Small intestine (tissue), 7 donors: Measurements from ENCODE around the gene PITHD1. TPM values are rescaled to one million over a fixed set of nuclear protein-coding genes. Genes with fewer than 3 reads are reported as not detected.
"Not testable (repeated sequence)": the region's sequence is repeated elsewhere in the genome, so short reads cannot be mapped to it uniquely, and the experiment has no call there.

Experiments used
- DNase-seq, 2 donors: peaks; one replicate each; pipeline versions ENCODE4 v3.0.0 to v3.0.0-alpha.2; 2013
- FAIRE-seq: peaks from 2 replicates; lab custom pipeline; 2012; peaks lifted over from hg19 to GRCh38; lab: Jason Lieb, UNC
- H3K27ac ChIP-seq, 3 donors: one replicate each; pipeline ENCODE4 v1.5.1; 2013; ENCODE audit warnings: low read length in 2 of 3, mild to moderate bottlenecking in 2 of 3, control low read depth in 1 of 3, inconsistent platforms in 1 of 3, low read depth in 1 of 3, moderate library complexity in 1 of 3
- H3K27me3 ChIP-seq, 3 donors: one replicate each; pipeline ENCODE4 v1.6.1; 2013; ENCODE audit warnings: low read length in 3 of 3, inconsistent platforms in 1 of 3; ENCODE audit not compliant: control insufficient read depth in 3 of 3, insufficient read depth in 3 of 3
- H3K36me3 ChIP-seq, 3 donors: one replicate each; pipeline ENCODE4 v1.6.1; 2013; ENCODE audit warnings: low read length in 3 of 3, inconsistent platforms in 1 of 3, low read depth in 1 of 3, mild to moderate bottlenecking in 1 of 3, moderate library complexity in 1 of 3; ENCODE audit not compliant: control insufficient read depth in 3 of 3, insufficient read depth in 2 of 3
- H3K4me1 ChIP-seq, 3 donors: one replicate each; pipeline ENCODE4 v1.6.1; 2013; ENCODE audit warnings: low read length in 2 of 3, inconsistent platforms in 1 of 3, low read depth in 1 of 3, mild to moderate bottlenecking in 1 of 3, moderate library complexity in 1 of 3; ENCODE audit not compliant: control insufficient read depth in 3 of 3, insufficient read depth in 2 of 3
- H3K4me3 ChIP-seq, 3 donors: one replicate each; pipeline ENCODE4 v1.5.1; 2013; ENCODE audit warnings: low read length in 3 of 3, control low read depth in 1 of 3, inconsistent platforms in 1 of 3, low read depth in 1 of 3, mild to moderate bottlenecking in 1 of 3, moderate library complexity in 1 of 3
- H3K9me3 ChIP-seq, 2 donors: one replicate each; pipeline ENCODE4 v1.6.1; 2013; ENCODE audit warnings: low read depth in 1 of 2, low read length in 1 of 2; ENCODE audit not compliant: control insufficient read depth in 2 of 2, insufficient read depth in 1 of 2
- WGBS, 3 donors: extraction: QIAGEN DNeasy Blood & Tissue Kit; methylation state at CpG; one replicate each; pipeline ENCODE4 v1.1.7; 2013; 5-methylcytosine and 5-hydroxymethylcytosine counted together
- polyA plus RNA-seq, 4 donors: library from polyadenylated mRNA; stranded (reverse) in 3 of 4; unstranded in 1 of 4; fragments of 200-250 nt in 3 of 4; fragments of 120-200 nt in 1 of 4; gene quantifications; one replicate each; pipeline versions ENCODE4 v1.2.1 to v1.2.3, GENCODE V29; 2013
- donor health status: healthy with polysubstance abuse.
- donor health status: control.
- donor health status: control.
- donor health status: Bipolar disorder and iron deficiency.
- donor health status: healthy.

The PITHD1 gene
- polyA plus RNA-seq, 4 donors = 32.4 to 60.1 (median 48.4) TPM

DNA sequence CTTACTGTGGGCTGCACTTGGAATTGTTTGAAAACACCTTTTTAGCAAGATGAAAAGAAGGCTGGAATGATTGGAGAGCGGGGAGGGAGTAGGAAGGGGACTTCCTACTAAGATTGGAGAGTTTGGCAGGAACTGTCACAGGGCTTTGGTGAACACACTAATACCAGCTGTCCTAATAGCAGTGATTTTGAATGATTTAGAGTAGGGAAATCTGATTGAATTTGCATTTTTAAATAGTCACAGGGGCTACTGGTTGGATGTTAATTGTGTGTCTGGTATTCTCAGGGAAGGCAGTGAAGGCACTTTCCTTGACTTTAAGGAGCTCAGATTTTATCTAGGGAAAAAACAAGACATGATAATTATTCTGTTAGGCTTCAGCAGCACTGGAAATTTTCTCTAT, 49.5 kb downstream of the PITHD1 start:
- Histone ChIP-seq H3K36me3 (peaks cover 0 to 3% (median 0%) of the 10 kb centered on the region in 3 donors), H3K27ac (no peak overlapping the region), H3K4me3 (no peak overlapping the region), H3K4me1 (peaks cover 0 to 6% (median 4%) of the 10 kb centered on the region in 3 donors), H3K9me3 (no peaks in the 10 kb centered on the region), H3K27me3 (no peaks in the 10 kb centered on the region)
- FAIRE-seq (no peak), DNase-seq (no peak)
- WGBS, 3 donors = 88 to 91% (median 89%) methylated on average over 1 of the region's 1 CpG

DNA sequence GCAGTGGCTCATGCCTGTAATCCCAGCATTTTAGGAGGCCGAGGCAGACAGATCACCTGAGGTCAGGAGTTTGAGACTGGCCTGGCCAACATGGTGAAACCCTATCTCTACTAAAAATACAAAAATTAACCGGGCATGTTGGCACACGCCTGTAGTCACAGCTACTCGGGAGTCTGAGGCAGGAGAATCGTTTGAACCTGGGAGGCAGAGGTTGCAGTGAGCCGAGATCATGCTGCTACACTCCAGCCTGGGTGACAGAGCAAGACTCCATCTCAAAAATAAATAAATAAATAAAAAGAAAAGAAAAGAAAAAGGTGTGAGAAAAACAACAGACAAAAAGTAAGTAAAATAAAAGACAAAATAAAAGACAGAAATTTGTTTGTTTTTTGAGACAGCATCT, 55.9 kb downstream of the PITHD1 start:
- not testable (repeated sequence) for H3K9me3 ChIP-seq, H3K36me3 ChIP-seq, DNase-seq, FAIRE-seq, H3K4me1 ChIP-seq, H3K27ac ChIP-seq, H3K27me3 ChIP-seq, H3K4me3 ChIP-seq
- WGBS, 3 donors = 81 to 88% (median 83%) methylated on average over 6 of the region's 6 CpGs

- no peak for FAIRE-seq
- Histone ChIP-seq H3K27ac (no peak overlapping the region), H3K4me3 (no peak overlapping the region), H3K9me3 (no peaks in the 10 kb centered on the region), H3K27me3 (peaks cover 0 to 9% (median 3%) of the 10 kb centered on the region in 3 donors), H3K36me3 (no peaks in the 10 kb centered on the region), H3K4me1 (peaks cover 0 to 8% (median 0%) of the 10 kb centered on the region in 3 donors)
- 69 to 74% (median 72%) methylated on average over 3 of the region's 3 CpGs for WGBS, 3 donors
- no peak for DNase-seq
Measured at GRCh38 chr1:23836037-23836436, 57.8 kb downstream of the PITHD1 start.

Other genes starting within 250 kb of the PITHD1 start
- gene E2F2, start 247.2 kb upstream of the PITHD1 start, polyA plus RNA-seq = 1 to 10 TPM; 1.9 to 4.0 (median 2.5) TPM
- gene ID3, start 218.9 kb upstream of the PITHD1 start, polyA plus RNA-seq = 100 to 1,000 TPM in 3 of 4 donors, 10 to 100 TPM in 1; 78.1 to 157 (median 125) TPM
- gene RPL11, start 86.6 kb upstream of the PITHD1 start, polyA plus RNA-seq = 1,000 to 10,000 TPM; 1,603 to 3,255 (median 2,883) TPM
- gene ELOA, start 34.9 kb upstream of the PITHD1 start, polyA plus RNA-seq = 10 to 100 TPM in 3 of 4 donors, 1 to 10 TPM in 1; 8.4 to 25.2 (median 11.7) TPM
- 100 to 1,000 TPM in 2 of 4 donors, 10 to 100 TPM in 2; 82.9 to 137 (median 99.1) TPM for gene LYPLA2, start 12.7 kb downstream of the PITHD1 start, polyA plus RNA-seq
- 100 to 1,000 TPM in 3 of 4 donors, 10 to 100 TPM in 1; 76.6 to 289 (median 198) TPM for gene GALE, start 22.3 kb downstream of the PITHD1 start, polyA plus RNA-seq
- 100 to 1,000 TPM in 1 of 4 donors, 10 to 100 TPM in 3; 52.2 to 105 (median 85.8) TPM for gene HMGCL, start 47.0 kb downstream of the PITHD1 start, polyA plus RNA-seq
- gene FUCA1, start 89.9 kb downstream of the PITHD1 start, polyA plus RNA-seq = 10 to 100 TPM; 44.9 to 81.8 (median 51.3) TPM
- under 1 TPM in 2 of 4 donors, not detected in 2; 0.10 to 0.15 TPM for gene CNR2, start 134.9 kb downstream of the PITHD1 start, polyA plus RNA-seq
- 100 to 1,000 TPM; 114 to 181 (median 126) TPM for gene PNRC2, start 181.4 kb downstream of the PITHD1 start, polyA plus RNA-seq
- 100 to 1,000 TPM in 1 of 4 donors, 10 to 100 TPM in 3; 35.9 to 166 (median 56.3) TPM for gene SRSF10, start 201.9 kb downstream of the PITHD1 start, polyA plus RNA-seq